Neuron (in vitro differentiated cells): ENCODE results near the gene USP12.
A peak's percentile ranks its signal among the peaks of the same experiment; 100 is the strongest.

Source experiments
- H2AFZ ChIP-seq: one replicate; pipeline ENCODE4 v1.6.1; 2013; ENCODE audit warnings: low read depth, mild to moderate bottlenecking, inconsistent platforms, low read length, moderate library complexity
- H3K27me3 ChIP-seq: one replicate; pipeline ENCODE4 v1.6.1; 2013; ENCODE audit warnings: low read length; ENCODE audit not compliant: insufficient read depth
- H3K36me3 ChIP-seq: one replicate; pipeline ENCODE4 v1.6.1; 2013; ENCODE audit warnings: low read length; ENCODE audit not compliant: insufficient read depth
- H3K4me1 ChIP-seq: one replicate; pipeline ENCODE4 v1.6.1; 2013; ENCODE audit warnings: low read length; ENCODE audit not compliant: insufficient read depth
- H3K4me3 ChIP-seq: 2 replicates; pipeline ENCODE4 v1.5.1; 2013; ENCODE audit warnings: mild to moderate bottlenecking, low read length, moderate library complexity
- H3K9me3 ChIP-seq: one replicate; pipeline ENCODE4 v1.6.1; 2013; ENCODE audit warnings: low read length

Gene USP12

DNA sequence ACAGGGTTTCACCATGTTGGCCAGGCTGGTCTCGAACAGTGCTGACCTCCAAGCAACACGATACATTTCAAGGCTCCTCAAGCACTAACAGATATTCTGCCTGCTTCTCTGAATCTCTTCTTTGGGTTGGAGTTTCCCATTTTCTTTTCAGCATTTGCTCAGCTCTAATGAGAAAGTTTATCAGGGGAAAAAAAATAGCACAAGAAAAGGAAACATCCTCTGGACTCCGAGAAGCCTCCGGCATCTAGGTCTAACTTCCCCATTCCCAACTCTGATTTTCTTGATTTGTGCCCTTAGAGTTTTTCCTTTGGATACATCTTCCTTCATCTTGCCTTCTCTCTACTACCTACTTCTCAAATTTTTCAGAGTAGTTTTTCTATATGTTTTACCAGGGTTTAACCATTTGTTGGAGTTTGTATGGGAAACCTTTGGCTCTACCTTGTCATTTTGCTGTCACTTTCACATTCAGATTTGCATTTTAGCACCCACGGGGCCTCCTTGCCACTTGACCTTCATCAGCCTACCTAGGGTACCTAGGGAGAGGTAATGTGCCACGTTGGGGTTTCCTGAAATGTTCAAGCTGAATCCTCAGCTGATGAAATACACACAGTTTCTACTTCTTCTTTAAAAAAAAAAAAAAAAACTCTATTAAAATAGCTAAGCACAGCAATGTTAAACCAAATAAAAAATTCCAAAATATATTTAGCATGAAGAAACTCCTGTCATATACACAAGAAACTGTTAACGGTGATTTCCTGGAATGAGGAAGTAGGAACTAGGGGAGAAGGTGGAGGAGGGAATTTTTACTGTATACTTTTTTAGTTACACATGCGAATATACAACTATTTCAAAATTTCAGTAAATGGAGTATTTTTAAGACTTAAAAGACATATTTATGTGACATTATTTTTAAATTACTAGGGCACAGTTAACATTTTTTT, 5.1 kb upstream of the USP12 start:
- Histone ChIP-seq H3K4me1 (peaks cover 9% of the 10 kb centered on the region), H3K36me3 (no peaks in the 10 kb centered on the region), H3K4me3 (no peak overlapping the region), H3K9me3 (no peaks in the 10 kb centered on the region), H2AFZ (no peak overlapping the region), H3K27me3 (no peaks in the 10 kb centered on the region)

DNA sequence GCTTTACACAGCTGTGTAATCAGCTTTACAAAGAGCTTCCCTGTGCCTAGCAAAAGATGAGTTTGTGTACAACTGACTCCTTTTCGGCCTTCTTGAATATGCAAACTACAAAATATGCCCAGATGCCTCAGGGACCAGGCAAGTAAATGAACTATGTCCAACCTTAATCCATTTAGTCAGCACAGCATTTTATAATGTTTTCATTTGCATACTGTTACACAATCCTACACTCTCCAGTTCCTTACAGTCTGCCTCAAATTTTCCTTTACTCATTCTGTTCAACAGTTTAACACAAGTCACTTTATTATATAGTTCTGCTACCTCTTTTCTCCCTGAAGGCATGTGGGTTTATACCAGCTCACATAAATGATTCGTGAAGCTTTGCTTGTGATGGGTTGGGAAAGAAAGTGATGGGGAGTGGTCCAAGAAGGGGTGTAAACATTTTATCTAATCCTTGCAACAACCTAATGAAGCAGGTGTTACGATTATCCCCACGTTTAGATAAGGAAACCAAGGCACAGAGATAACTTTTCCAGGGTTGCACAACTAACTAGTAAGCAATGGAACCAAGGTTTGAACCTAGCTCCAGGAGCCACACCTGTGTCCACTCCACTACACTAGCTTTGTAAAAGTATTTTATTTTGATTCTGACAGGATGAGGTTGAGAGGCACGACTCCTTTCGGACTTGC, 3.3 kb upstream of the USP12 start:
- H3K27me3 ChIP-seq, result no peaks in the 10 kb centered on the region
- H3K4me1 ChIP-seq, result peaks cover 11% of the 10 kb centered on the region
- no peak overlapping the region for H2AFZ ChIP-seq
- no peaks in the 10 kb centered on the region for H3K36me3 ChIP-seq
- no peaks in the 10 kb centered on the region for H3K9me3 ChIP-seq
- no peak overlapping the region for H3K4me3 ChIP-seq

DNA sequence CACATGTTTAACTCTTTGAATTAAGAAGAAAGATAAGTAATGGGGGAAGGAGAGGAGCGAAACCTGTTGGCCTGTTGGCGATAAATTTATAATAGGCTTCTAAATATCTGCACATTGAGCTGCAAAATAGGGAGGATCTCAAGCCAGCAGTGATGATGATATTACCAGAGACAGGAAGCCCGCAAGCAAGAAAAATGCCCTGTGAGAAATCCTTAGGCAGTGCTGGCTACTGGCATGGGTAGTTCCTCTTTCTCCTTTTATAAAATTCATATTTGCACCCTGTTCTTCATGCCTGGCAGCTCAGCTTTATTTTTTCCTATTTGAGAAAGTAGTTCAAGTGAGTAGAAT, 858 bp upstream of the USP12 start:
- Histone ChIP-seq H3K4me3 (peak overlapping the region; percentile 82), H2AFZ (peak overlapping the region; percentile 100), H3K36me3 (no peaks in the 10 kb centered on the region), H3K27me3 (no peaks in the 10 kb centered on the region), H3K4me1 (peaks cover 22% of the 10 kb centered on the region), H3K9me3 (no peaks in the 10 kb centered on the region)

DNA sequence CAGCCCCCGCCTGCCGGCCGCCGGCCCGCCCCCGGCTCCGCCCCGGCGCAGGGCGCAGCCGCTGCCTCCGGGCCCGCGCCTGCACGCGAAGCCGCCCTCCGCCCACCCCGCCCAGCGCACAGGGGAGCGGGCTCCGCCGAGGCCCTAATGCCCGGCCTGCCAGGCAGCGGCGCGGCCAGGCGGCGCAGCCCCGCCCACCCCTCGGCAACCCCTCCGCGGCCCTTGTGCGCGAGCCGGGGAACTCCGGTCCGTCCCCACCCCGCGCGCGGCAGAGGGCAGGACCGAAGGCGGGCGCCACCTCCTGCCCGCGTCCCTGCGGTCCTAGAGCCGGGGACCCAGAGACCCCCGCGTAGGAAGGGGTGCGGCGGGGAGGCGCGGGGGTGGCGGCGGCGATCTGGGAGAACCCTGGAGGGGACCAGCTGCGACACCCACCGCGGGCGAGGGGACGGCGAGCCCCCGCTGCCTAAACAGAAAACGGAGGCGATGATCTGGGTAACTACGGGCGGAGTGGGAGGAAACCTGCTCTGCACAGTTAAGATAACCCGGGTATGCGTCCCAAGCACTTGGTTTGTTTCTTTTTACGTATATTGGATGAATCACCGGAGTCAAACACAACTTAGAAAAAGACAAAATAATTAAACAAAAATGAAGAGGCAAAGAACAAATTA, 350 bp upstream of the USP12 start:
- no peaks in the 10 kb centered on the region for H3K36me3 ChIP-seq
- H3K4me1 ChIP-seq, result peaks cover 22% of the 10 kb centered on the region
- H3K9me3 ChIP-seq, result no peaks in the 10 kb centered on the region
- H3K27me3 ChIP-seq, result no peaks in the 10 kb centered on the region
- H3K4me3 ChIP-seq, result peak overlapping the region; percentile 82
- peak overlapping the region; percentile 100 for H2AFZ ChIP-seq

DNA sequence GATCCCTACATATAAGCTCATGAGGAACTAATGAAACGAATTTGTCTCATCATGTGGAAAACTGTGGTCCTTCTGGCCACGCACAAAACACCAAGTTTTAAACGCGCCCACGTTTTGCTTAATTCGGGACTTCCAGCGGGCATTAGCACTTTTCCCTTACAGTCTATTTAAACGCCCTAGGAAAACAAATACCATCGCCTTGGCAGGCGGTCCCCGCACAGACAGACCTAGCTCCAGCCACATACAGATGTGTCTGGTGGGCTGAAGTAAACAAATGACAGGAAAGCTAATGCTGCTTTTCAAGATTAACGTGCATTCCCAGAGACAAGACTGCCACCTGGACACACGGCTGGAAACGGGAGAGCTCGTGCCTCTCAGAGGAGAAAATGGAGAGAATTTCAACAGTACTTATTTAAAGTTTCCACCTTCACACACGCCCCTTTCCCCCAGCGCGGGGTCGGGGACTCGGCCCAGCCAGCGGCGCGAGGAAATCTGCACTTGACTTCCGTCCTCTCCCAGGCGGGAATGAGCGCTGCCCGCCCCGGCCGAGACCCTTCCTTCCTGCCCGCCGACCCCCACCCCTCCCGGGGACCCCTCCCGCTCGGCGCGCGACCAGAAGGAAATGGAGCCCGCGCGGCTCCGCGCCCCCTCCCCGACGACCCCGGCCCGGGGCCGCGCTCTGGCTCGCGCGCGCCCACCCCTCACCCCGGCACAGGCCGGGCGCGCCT, 931 bp downstream of the USP12 start:
- no peaks in the 10 kb centered on the region for H3K9me3 ChIP-seq
- peak overlapping the region; percentile 82 for H3K4me3 ChIP-seq
- no peak overlapping the region for H2AFZ ChIP-seq
- peaks cover 22% of the 10 kb centered on the region for H3K4me1 ChIP-seq
- no peaks in the 10 kb centered on the region for H3K36me3 ChIP-seq
- H3K27me3 ChIP-seq, result no peaks in the 10 kb centered on the region

DNA sequence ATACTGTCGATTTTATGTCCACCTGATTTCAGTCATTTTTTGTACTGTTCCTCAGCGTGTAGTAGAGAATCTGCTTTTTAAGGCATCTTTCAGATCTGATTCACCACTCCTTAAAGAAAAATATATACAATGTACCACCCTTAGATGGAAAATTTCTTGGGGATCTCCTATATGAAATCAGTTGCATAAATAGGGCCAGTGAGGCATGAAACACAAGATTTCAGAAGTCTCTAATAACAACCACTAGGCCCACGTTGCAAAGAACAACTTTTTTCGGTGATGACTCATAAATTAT, 1.4 kb downstream of the USP12 start:
- peaks cover 22% of the 10 kb centered on the region for H3K4me1 ChIP-seq
- no peak overlapping the region for H2AFZ ChIP-seq
- no peaks in the 10 kb centered on the region for H3K27me3 ChIP-seq
- H3K9me3 ChIP-seq, result no peaks in the 10 kb centered on the region
- H3K36me3 ChIP-seq, result no peaks in the 10 kb centered on the region
- H3K4me3 ChIP-seq, result peak overlapping the region; percentile 82

DNA sequence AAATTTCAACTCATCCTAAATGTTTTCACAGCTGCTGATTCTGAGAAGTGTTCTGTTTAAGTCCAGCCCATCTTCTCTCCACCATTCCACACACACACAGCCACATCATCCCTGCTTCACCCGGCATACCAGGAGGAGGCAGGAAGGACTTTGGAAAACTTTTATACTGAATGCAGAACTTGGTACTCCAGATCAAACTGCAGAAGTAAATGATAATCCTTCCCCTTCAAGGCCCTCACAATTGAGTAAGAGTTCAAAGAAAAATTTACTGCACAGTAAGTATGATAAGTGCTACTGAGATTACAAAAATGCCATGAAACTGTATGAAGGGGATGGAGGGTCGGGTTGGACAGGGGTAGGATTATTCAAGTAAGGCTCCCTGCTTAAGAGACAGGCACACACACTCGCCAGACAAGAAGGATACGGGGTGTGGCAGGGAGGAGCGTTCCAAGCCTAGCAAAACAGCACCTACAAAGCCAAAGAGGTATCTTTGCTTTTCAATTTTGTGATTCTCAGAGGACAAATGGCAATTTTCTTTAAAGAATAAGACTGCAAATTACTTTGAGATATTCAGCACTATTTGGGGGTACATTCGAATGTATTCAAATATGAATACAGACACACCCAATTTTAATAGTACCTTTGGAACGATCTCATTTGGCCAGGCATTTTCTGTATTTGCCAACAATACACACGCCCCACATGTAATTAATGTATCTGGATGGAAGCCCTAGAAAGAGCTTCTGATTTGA, 2.5 kb downstream of the USP12 start:
- Histone ChIP-seq H2AFZ (no peak overlapping the region), H3K36me3 (no peaks in the 10 kb centered on the region), H3K27me3 (no peaks in the 10 kb centered on the region), H3K9me3 (no peaks in the 10 kb centered on the region), H3K4me1 (peaks cover 22% of the 10 kb centered on the region), H3K4me3 (peak overlapping the region; percentile 82)

DNA sequence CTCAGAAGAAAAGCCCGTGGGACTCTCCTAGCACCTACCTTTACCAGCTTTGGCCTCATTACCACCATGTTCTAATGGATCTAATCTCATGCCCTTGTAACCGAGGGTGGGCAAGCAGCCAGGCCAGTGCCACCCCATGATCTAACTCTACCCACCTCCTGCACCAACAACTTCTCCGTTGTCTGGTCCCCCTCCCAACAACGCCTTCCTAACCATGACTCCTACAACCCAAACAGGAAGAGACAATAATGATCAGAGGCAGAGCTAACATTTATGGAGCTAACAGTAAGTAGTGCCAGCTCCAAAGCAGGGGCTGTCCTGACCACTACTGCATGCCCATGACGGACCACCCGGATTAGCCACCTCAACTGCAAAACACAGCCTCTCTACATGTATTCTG, 3.5 kb downstream of the USP12 start:
- no peak overlapping the region for H2AFZ ChIP-seq
- H3K27me3 ChIP-seq, result no peaks in the 10 kb centered on the region
- H3K36me3 ChIP-seq, result no peaks in the 10 kb centered on the region
- no peak overlapping the region for H3K4me3 ChIP-seq
- H3K9me3 ChIP-seq, result no peaks in the 10 kb centered on the region
- peaks cover 22% of the 10 kb centered on the region for H3K4me1 ChIP-seq

DNA sequence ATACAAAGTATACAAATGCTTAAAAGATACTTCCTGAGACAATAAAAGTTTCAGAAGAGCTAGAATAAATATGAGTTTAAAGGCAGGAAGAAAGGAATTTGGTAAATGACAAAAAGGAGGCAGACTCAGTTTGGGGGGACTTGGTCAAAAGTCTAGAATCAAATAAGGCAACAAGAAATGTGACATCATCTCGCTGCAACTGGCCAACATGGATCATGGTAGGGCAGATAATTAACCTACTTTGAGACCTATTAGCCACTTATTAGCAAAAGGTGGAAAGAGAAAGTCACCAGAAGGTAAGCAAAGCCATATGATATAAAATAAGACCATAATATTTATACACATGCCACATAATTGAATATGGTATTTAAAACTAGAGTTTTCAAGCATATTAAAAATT, 5.3 kb downstream of the USP12 start:
- Histone ChIP-seq H3K4me3 (no peak overlapping the region), H3K9me3 (no peaks in the 10 kb centered on the region), H2AFZ (no peak overlapping the region), H3K27me3 (no peaks in the 10 kb centered on the region), H3K36me3 (no peaks in the 10 kb centered on the region), H3K4me1 (peaks cover 13% of the 10 kb centered on the region)

DNA sequence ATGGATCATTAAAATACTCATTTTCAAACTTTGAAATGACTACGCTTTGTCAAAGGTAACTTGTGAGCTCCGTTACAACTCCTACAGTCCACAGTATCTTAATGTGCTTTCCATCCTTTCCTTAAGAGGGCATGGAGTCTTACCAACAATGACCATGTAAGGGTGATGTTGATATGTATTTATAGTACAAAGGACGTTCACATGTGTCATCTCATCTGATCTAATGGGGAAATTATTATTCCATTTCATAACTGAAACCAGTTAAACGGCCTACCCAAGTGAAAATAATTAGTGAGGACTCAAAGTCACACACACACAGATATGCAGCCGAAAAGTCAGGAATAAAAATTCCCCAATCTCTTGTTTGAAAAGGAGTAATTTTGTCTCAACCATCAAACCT, 9.6 kb downstream of the USP12 start:
- Histone ChIP-seq H2AFZ (no peak overlapping the region), H3K27me3 (no peaks in the 10 kb centered on the region), H3K4me1 (no peaks in the 10 kb centered on the region), H3K4me3 (no peak overlapping the region), H3K9me3 (no peaks in the 10 kb centered on the region), H3K36me3 (no peaks in the 10 kb centered on the region)

DNA sequence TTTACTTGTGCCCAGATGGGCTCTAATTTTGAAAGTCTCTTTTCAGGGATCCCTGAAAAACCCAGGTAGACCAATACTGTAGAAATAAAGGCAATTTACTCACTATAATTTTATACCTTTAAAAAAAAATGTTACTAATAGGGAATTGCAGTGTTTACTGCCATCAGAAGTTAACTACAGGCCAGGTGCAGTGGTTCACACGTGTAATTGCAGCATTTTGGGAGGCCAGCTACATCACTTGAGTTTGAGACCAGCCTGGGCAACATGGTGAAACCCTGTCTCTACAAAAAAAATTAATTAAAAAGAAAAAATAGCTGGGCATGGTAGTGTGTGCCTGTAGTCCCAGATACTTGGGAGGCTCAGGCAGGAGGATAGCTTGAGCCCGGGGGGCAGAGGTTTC, 10.2 kb downstream of the USP12 start:
- H3K27me3 ChIP-seq, result no peaks in the 10 kb centered on the region
- no peaks in the 10 kb centered on the region for H3K36me3 ChIP-seq
- H3K4me3 ChIP-seq, result no peak overlapping the region
- H3K9me3 ChIP-seq, result no peaks in the 10 kb centered on the region
- no peaks in the 10 kb centered on the region for H3K4me1 ChIP-seq
- no peak overlapping the region for H2AFZ ChIP-seq

DNA sequence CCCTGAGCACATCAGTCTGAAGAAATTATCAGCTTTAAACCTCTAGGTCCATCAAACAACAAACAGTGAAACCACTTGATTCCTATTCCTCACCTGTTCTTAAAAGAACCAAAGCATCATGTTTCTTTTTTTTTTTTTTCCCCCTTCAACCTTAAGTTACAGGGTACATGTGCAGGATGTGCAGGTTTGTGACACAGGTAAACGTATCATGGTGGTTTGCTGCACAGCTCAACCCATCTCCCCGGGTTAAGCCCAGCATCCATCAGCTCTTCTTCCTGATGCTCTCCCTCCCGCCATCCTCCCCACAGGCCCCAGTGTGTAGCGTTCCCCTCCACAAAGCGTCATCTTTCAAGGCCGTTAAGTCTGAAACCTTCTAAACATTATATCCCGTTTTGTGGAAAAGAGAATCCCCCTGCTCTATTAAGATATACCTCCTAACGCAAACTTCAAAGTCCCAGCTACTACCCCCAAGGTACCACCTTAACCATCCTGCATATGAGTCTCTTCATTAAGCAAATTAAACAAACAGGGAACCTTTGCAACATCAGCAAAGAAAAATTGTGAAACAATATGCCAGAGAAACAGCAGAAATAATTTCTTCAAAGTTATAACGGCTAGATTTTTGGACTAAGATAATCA, 10.8 kb downstream of the USP12 start:
- peaks cover 2% of the 10 kb centered on the region for H3K9me3 ChIP-seq
- no peak overlapping the region for H2AFZ ChIP-seq
- no peaks in the 10 kb centered on the region for H3K36me3 ChIP-seq
- H3K4me1 ChIP-seq, result no peaks in the 10 kb centered on the region
- H3K4me3 ChIP-seq, result no peak overlapping the region
- no peaks in the 10 kb centered on the region for H3K27me3 ChIP-seq
